H1 (cell line): ENCODE data around the gene STEAP1B. TPM values are rescaled to one million over a fixed set of nuclear protein-coding genes. Genes with fewer than 3 reads are reported as not detected.

ENCODE experiments used
- CTCF ChIA-PET: fragments of 300-600 bp; sonication (Branson Sonifier 250); formaldehyde crosslinking; loops from one replicate; lab custom pipeline; 2021; ENCODE audit not compliant: partially characterized antibody; lab: Charles Lee
- POLR2A ChIA-PET: fragments of 300-600 bp; sonication (Branson Sonifier 250); formaldehyde crosslinking; loops from one replicate; lab custom pipeline; 2021; ENCODE audit warnings: inconsistent platforms; ENCODE audit not compliant: partially characterized antibody; lab: Charles Lee
- DNase-seq, 2 experiments: peaks; one replicate each; pipeline versions ENCODE4 v3.0.0 to v3.0.0-alpha.2; 2010 to 2022; ENCODE audit warnings: low spot score in 2 of 2, low read depth in 1 of 2, mixed read lengths in 1 of 2
- FAIRE-seq: peaks from 2 replicates; lab custom pipeline; 2011; peaks lifted over from hg19 to GRCh38; lab: Jason Lieb, UNC
- H2AFZ ChIP-seq: 2 replicates; pipeline ENCODE4 v1.8.1; 2012; ENCODE audit warnings: low read length, inconsistent platforms
- H2AK5ac ChIP-seq: 2 replicates; pipeline ENCODE4 v1.6.1; 2013; ENCODE audit warnings: low read depth, low read length
- H2BK120ac ChIP-seq: replicated peaks from 2 replicates; pipeline ENCODE3; 2013; ENCODE audit warnings: low read depth, low read length, inconsistent platforms
- H2BK12ac ChIP-seq: 2 replicates; pipeline ENCODE4 v1.6.1; 2013; ENCODE audit warnings: low read depth, low read length
- H2BK15ac ChIP-seq: 2 replicates; pipeline ENCODE4 v1.6.1; 2013; ENCODE audit warnings: low read length
- H2BK20ac ChIP-seq: 2 replicates; pipeline ENCODE4 v1.6.1; 2013; ENCODE audit warnings: low read length
- H2BK5ac ChIP-seq: 2 replicates; pipeline ENCODE4 v1.6.1; 2013; ENCODE audit warnings: low read depth, low read length
- H3K14ac ChIP-seq: 2 replicates; pipeline ENCODE4 v1.6.1; 2013; ENCODE audit warnings: inconsistent platforms; ENCODE audit not compliant: insufficient read length
- H3K18ac ChIP-seq: 2 replicates; pipeline ENCODE4 v1.6.1; 2013; ENCODE audit warnings: low read length; ENCODE audit errors: extremely low read depth
- H3K23ac ChIP-seq: 2 replicates; pipeline ENCODE4 v1.6.1; 2013; ENCODE audit warnings: inconsistent platforms; ENCODE audit not compliant: insufficient read length
- H3K23me2 ChIP-seq: 2 replicates; pipeline ENCODE4 v1.6.1; 2013; ENCODE audit warnings: low read depth, low read length
- H3K27ac ChIP-seq: 2 replicates; pipeline ENCODE4 v1.6.1; 2011; ENCODE audit warnings: low read depth, low read length, inconsistent platforms
- H3K27me3 ChIP-seq, 4 experiments: replicated peaks in 1 of 4; 1 replicate in 1 of 4; 2 replicates in 3 of 4; pipeline versions ENCODE4 v1.6.1 to v1.8.1; 2011 to 2013; ENCODE audit warnings: low read length in 3 of 4, mild to moderate bottlenecking in 3 of 4, inconsistent platforms in 2 of 4, mixed read lengths in 2 of 4, moderate library complexity in 1 of 4; ENCODE audit not compliant: control insufficient read depth in 3 of 4, insufficient read depth in 3 of 4; ENCODE audit errors: extremely low read depth in 1 of 4
- H3K36me3 ChIP-seq, 4 experiments: 2 replicates each; pipeline versions ENCODE4 v1.6.1 to v1.8.1; 2011 to 2013; ENCODE audit warnings: mild to moderate bottlenecking in 4 of 4, low read length in 3 of 4, moderate library complexity in 2 of 4, control low read depth in 1 of 4, inconsistent platforms in 1 of 4; ENCODE audit not compliant: insufficient read depth in 4 of 4, control insufficient read depth in 2 of 4
- H3K4ac ChIP-seq: replicated peaks from 2 replicates; pipeline ENCODE3; 2013; ENCODE audit warnings: low read length, low read depth, mixed read lengths, inconsistent platforms; ENCODE audit not compliant: insufficient read length
- H3K4me1 ChIP-seq, 4 experiments: replicated peaks in 1 of 4; 1 replicate in 1 of 4; 2 replicates in 3 of 4; pipeline versions ENCODE4 v1.6.1 to v1.8.1; 2011 to 2013; ENCODE audit warnings: low read length in 3 of 4, inconsistent platforms in 2 of 4, mixed read lengths in 1 of 4; ENCODE audit not compliant: insufficient read depth in 4 of 4, control insufficient read depth in 3 of 4
- H3K4me2 ChIP-seq, 2 experiments: 2 replicates each; pipeline versions ENCODE4 v1.6.1 to v1.8.1; 2011 to 2013; ENCODE audit warnings: low read depth in 2 of 2, low read length in 2 of 2, control low read depth in 1 of 2, inconsistent platforms in 1 of 2, mild to moderate bottlenecking in 1 of 2; ENCODE audit not compliant: insufficient read depth in 1 of 2
- H3K4me3 ChIP-seq, 4 experiments: fragments of 200-600, 300-600 bp in 1 of 4; sonication (generic), shearing (Covaris generic), sonication (Bioruptor Twin) in 1 of 4; 2 replicates each; pipeline versions ENCODE4 v1.5.1 to v1.8.1; 2011 to 2016; ENCODE audit warnings: low read length in 4 of 4, low read depth in 3 of 4, control low read depth in 2 of 4, inconsistent platforms in 2 of 4, mild to moderate bottlenecking in 2 of 4, mixed read lengths in 1 of 4, moderate library complexity in 1 of 4; ENCODE audit not compliant: insufficient read depth in 2 of 4; ENCODE audit errors: extremely low read depth in 1 of 4
- H3K56ac ChIP-seq: replicated peaks from 2 replicates; pipeline ENCODE3; 2013; ENCODE audit warnings: low read depth, mild to moderate bottlenecking, mixed read lengths, low read length, inconsistent platforms; ENCODE audit not compliant: insufficient read length
- H3K79me1 ChIP-seq: 2 replicates; pipeline ENCODE4 v1.6.1; 2013; ENCODE audit warnings: low read depth, low read length, control low read depth
- H3K79me2 ChIP-seq, 2 experiments: 2 replicates each; pipeline versions ENCODE4 v1.6.1 to v1.8.1; 2012 to 2013; ENCODE audit warnings: low read length in 2 of 2, mild to moderate bottlenecking in 2 of 2, inconsistent platforms in 1 of 2; ENCODE audit not compliant: insufficient read depth in 2 of 2, control insufficient read depth in 1 of 2
- H3K9ac ChIP-seq, 4 experiments: replicated peaks in 1 of 4; 1 replicate in 1 of 4; 2 replicates in 3 of 4; pipeline versions ENCODE4 v1.6.1 to v1.8.1; 2011 to 2013; ENCODE audit warnings: low read depth in 3 of 4, low read length in 3 of 4, control low read depth in 2 of 4, mild to moderate bottlenecking in 2 of 4, moderate library complexity in 2 of 4, inconsistent platforms in 1 of 4; ENCODE audit errors: extremely low read depth in 1 of 4
- H3K9me3 ChIP-seq, 2 experiments: 2 replicates each; pipeline versions ENCODE4 v1.6.1 to v1.8.1; 2012 to 2013; ENCODE audit warnings: mild to moderate bottlenecking in 2 of 2, moderate library complexity in 2 of 2, control low read depth in 1 of 2, inconsistent platforms in 1 of 2, low read depth in 1 of 2, low read length in 1 of 2, mixed read lengths in 1 of 2; ENCODE audit not compliant: insufficient read depth in 2 of 2
- H4K20me1 ChIP-seq, 2 experiments: replicated peaks in 1 of 2; 2 replicates each; pipeline versions ENCODE3 to v1.8.1; 2011 to 2013; ENCODE audit warnings: inconsistent platforms in 2 of 2, low read length in 2 of 2, mild to moderate bottlenecking in 1 of 2; ENCODE audit not compliant: insufficient read depth in 2 of 2, control insufficient read depth in 1 of 2
- H4K5ac ChIP-seq: 2 replicates; pipeline ENCODE4 v1.6.1; 2013; ENCODE audit warnings: low read length, low read depth, mixed read lengths, inconsistent platforms; ENCODE audit not compliant: insufficient read length
- H4K8ac ChIP-seq: 2 replicates; pipeline ENCODE4 v1.8.0; 2013; ENCODE audit warnings: mild to moderate bottlenecking, moderate library complexity, low read length, inconsistent platforms; ENCODE audit not compliant: insufficient read depth; ENCODE audit errors: extremely low read depth
- H4K91ac ChIP-seq: replicated peaks from 2 replicates; pipeline ENCODE3; 2013; ENCODE audit warnings: low read length, mixed read lengths, inconsistent platforms; ENCODE audit not compliant: insufficient read length
- CEBPB ChIP-seq: IDR thresholded peaks from 2 replicates; pipeline ENCODE4 v1.6.1; 2012; ENCODE audit warnings: low read depth, low read length
- E2F6 ChIP-seq: IDR thresholded peaks from 2 replicates; pipeline ENCODE4 v1.6.1; 2012; ENCODE audit warnings: inconsistent platforms
- EP300 ChIP-seq, 2 experiments: IDR thresholded peaks; 1 replicate in 1 of 2; 2 replicates in 1 of 2; pipeline ENCODE4 v1.6.1; 2011 to 2012; ENCODE audit warnings: low read depth in 2 of 2, low read length in 2 of 2, mild to moderate bottlenecking in 2 of 2, borderline replicate concordance in 1 of 2, inconsistent platforms in 1 of 2, moderate library complexity in 1 of 2
- GABPA ChIP-seq: IDR thresholded peaks from 2 replicates; pipeline ENCODE4 v1.6.1; 2011; ENCODE audit warnings: mild to moderate bottlenecking, low read length, moderate library complexity, borderline replicate concordance; ENCODE audit not compliant: insufficient read depth
- NANOG ChIP-seq: IDR thresholded peaks from 2 replicates; pipeline ENCODE4 v1.6.1; 2011; ENCODE audit warnings: low read length, low read depth, mild to moderate bottlenecking, inconsistent platforms; ENCODE audit not compliant: insufficient read depth, poor library complexity, severe bottlenecking
- PHF8 ChIP-seq: fragments of 200-600 bp; sonication (generic); conservative IDR thresholded peaks from 2 replicates; pipeline ENCODE4 v1.7.1; 2012; ENCODE audit warnings: low read depth, mild to moderate bottlenecking, inconsistent platforms, low read length, moderate library complexity
- RNF2 ChIP-seq: fragments of 200-900, 300-1000 bp; sonication (generic); IDR thresholded peaks from 2 replicates; pipeline ENCODE4 v1.7.1; 2016; ENCODE audit warnings: borderline replicate concordance, low read depth, mild to moderate bottlenecking, antibody characterized with exemption, low read length; ENCODE audit not compliant: poor library complexity, severe bottlenecking; ENCODE audit errors: missing control alignments
- SRF ChIP-seq: IDR thresholded peaks from 2 replicates; pipeline ENCODE4 v1.6.1; 2011; ENCODE audit warnings: mild to moderate bottlenecking, low read depth, low read length, moderate library complexity
- TCF12 ChIP-seq: IDR thresholded peaks from 2 replicates; pipeline ENCODE4 v1.6.1; 2011; ENCODE audit warnings: low read depth, mild to moderate bottlenecking, low read length
- WGBS, 2 experiments: shearing (Covaris generic) in 1 of 2; methylation state at CpG; one replicate each; pipeline versions ENCODE4 v1.1.6 to v1.1.7; 2013 to 2015; ENCODE audit warnings: low lambda C conversion rate in 2 of 2, mixed read lengths in 2 of 2, inconsistent platforms in 1 of 2, low coverage in 1 of 2, missing lambda C conversion rate in 1 of 2; ENCODE audit not compliant: insufficient replicate concordance in 2 of 2, insufficient coverage in 1 of 2, insufficient read length in 1 of 2; ENCODE audit errors: extremely low coverage in 1 of 2, missing lambda C conversion rate in 1 of 2; 5-methylcytosine and 5-hydroxymethylcytosine counted together
- polyA plus RNA-seq, 7 experiments: library from polyadenylated mRNA; depleted of rRNA in 3 of 7; stranded (reverse) in 5 of 7; unstranded in 2 of 7; fragments of >200 nt in 5 of 7; fragments of 200-250 nt in 2 of 7; gene quantifications; 1 replicate in 5 of 7; 2 replicates in 1 of 7; 4 replicates in 1 of 7; pipeline versions ENCODE4 v1.2.1 to v1.2.3, GENCODE V29; 2011 to 2013; ENCODE audit warnings: missing spikeins in 2 of 7, mixed read lengths in 2 of 7
- total RNA-seq: library from RNA; stranded (reverse); fragmentation: NEBNext Ultra II Directional; extraction: Animal tissue kit (Norgen Biotek cat#: 25700); gene quantifications from 2 replicates; pipeline ENCODE4 v1.2.1, GENCODE V29; 2021
- TF ChIP-seq, protein P1 (sequence below): IDR thresholded peaks from 2 replicates; pipeline ENCODE4 v1.6.1; 2011; ENCODE audit warnings: low read depth, mild to moderate bottlenecking, low read length; ENCODE audit not compliant: insufficient read depth
- TF ChIP-seq, protein P2 (sequence below): IDR thresholded peaks from 2 replicates; pipeline ENCODE4 v1.6.1; 2012; ENCODE audit warnings: inconsistent platforms

Gene STEAP1B
- total and polyA plus RNA-seq, 2 of the 8 experiments (the other 6 are each of a cell fraction or from before 2014, with no cell fraction given) = 5.4 to 8.7 TPM

DNA sequence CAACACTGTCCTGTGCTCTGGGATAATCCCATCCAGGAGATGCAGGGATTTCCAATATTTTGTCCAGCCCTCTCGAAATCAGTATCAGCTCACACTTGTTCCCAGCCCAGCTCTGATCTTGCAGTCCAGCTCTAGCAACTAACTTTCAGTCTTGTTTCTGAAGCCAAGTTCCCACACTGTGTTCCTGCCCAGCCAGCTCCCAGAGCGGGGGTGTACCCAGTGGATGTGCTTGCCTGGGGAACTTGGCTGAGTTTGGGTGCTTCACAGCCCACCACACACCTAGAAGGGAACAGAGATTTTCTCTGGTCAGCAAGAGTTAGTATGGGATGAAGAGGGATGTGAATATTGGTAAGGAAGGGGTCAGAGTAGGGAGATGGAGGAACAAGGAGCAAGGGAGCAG is 85.6 kb downstream of the STEAP1B start:
- no peak overlapping the region for H4K91ac ChIP-seq
- H3K23me2 ChIP-seq = no peaks in the 10 kb centered on the region
- ChIA-PET CTCF (interaction anchor here (1.0 to 1.4 kb wide), 2 partner anchors 38 to 304 kb away, joined by 3 to 4 read pairs; no protein-coding TSS in a partner anchor), POLR2A (interaction anchor here (1.1 kb wide), 1 partner anchor 20 kb away, joined by 4 read pairs; no protein-coding TSS in a partner anchor)
- H3K36me3 ChIP-seq = no peaks in the 10 kb centered on the region
- no peak overlapping the region for H2AK5ac ChIP-seq
- no peaks in the 10 kb centered on the region for H3K27me3 ChIP-seq
- H3K79me1 ChIP-seq = no peaks in the 10 kb centered on the region
- no peak for DNase-seq
- no peak overlapping the region for H4K5ac ChIP-seq
- no peak overlapping the region for H3K23ac ChIP-seq
- no peaks in the 10 kb centered on the region for H3K79me2 ChIP-seq
- no peak overlapping the region for H3K14ac ChIP-seq
- H3K56ac ChIP-seq = no peak overlapping the region
- no peak for FAIRE-seq
- no peaks in the 10 kb centered on the region for H4K20me1 ChIP-seq
- H2AFZ ChIP-seq = no peak overlapping the region
- H3K4me3 ChIP-seq = no peak overlapping the region
- no peak overlapping the region for H2BK12ac ChIP-seq
- H3K9ac ChIP-seq = no peak overlapping the region
- H2BK20ac ChIP-seq = no peak overlapping the region
- H3K27ac ChIP-seq = no peak overlapping the region
- no peak overlapping the region for H3K18ac ChIP-seq
- H2BK5ac ChIP-seq = no peak overlapping the region
- no peak overlapping the region for H4K8ac ChIP-seq
- H2BK15ac ChIP-seq = no peak overlapping the region
- 82% methylated on average over 2 of the region's 2 CpGs; no CpG with 5 or more reads in 1 of the 2 experiments for WGBS, 2 experiments
- no peak overlapping the region for H3K4me2 ChIP-seq
- H3K4me1 ChIP-seq = peaks cover 0 to 7% (median under 1%) of the 10 kb centered on the region in 4 experiments; a peak in 1 of 7 replicates
- no peak overlapping the region for H2BK120ac ChIP-seq
- no peaks in the 10 kb centered on the region for H3K9me3 ChIP-seq
- H3K4ac ChIP-seq = no peak overlapping the region
- TF ChIP-seq NANOG (no peak), E2F6 (no peak), PHF8 (no peak), TCF12 (no peak), GABPA (no peak), SRF (no peak), RNF2 (no peak), CEBPB (no peak), EP300 (IDR thresholded peaks at IDR 0.05; ENCODE audit: borderline replicate concordance in 1 of 2, low read depth in 2 of 2, low read length in 2 of 2) (no peak)
- TF ChIP-seq, protein P1, sequence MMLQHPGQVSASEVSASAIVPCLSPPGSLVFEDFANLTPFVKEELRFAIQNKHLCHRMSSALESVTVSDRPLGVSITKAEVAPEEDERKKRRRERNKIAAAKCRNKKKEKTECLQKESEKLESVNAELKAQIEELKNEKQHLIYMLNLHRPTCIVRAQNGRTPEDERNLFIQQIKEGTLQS = no peak
- TF ChIP-seq, protein P2, sequence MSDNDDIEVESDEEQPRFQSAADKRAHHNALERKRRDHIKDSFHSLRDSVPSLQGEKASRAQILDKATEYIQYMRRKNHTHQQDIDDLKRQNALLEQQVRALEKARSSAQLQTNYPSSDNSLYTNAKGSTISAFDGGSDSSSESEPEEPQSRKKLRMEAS = no peak
